Sigmoid colon (tissue), 4 donors: ENCODE measurements around the gene PDK2.

Source experiments
- CTCF ChIP-seq, 4 experiments: fragments of 450-650 bp in 3 of 4; fragments of 200-600 bp in 1 of 4; IDR thresholded peaks; one replicate each; pipeline ENCODE4 v1.5.1; 2016 to 2019; ENCODE audit warnings: antibody characterized with exemption in 4 of 4, mild to moderate bottlenecking in 3 of 4, moderate library complexity in 2 of 4
- POLR2A ChIP-seq, 2 donors: fragments of 450-650 bp; IDR thresholded peaks; one replicate each; pipeline ENCODE4 v1.6.1; 2016; ENCODE audit warnings: antibody characterized with exemption in 2 of 2, mild to moderate bottlenecking in 2 of 2, moderate library complexity in 2 of 2
- POLR2AphosphoS5 ChIP-seq, 4 donors: sonication (generic); formaldehyde crosslinking; IDR thresholded peaks; one replicate each; pipeline ENCODE4 v1.6.1; 2017; ENCODE audit warnings: antibody characterized with exemption in 4 of 4

GRCh38 chr17:50079334-50080095, 15.6 kb upstream of the PDK2 start:
- peak in 3 of 4 experiments; percentile 29 to 56 (median 32) for TF ChIP-seq CTCF (IDR thresholded peaks at IDR 0.05)
- TF ChIP-seq POLR2AphosphoS5 (IDR thresholded peaks at IDR 0.05) = peak in 1 of 4 donors; percentile 26
- no peak for TF ChIP-seq POLR2A (IDR thresholded peaks at IDR 0.05)
